Measurements from ENCODE around the gene WARS2. TPM values are rescaled to one million over a fixed set of nuclear protein-coding genes. Genes with fewer than 3 reads are reported as not detected.
A peak's percentile ranks its signal among the peaks of the same experiment; 100 is the strongest.

The WARS2 gene
- total and polyA plus RNA-seq, 2 of the 8 experiments (the other 6 are each of a cell fraction or from before 2014, with no cell fraction given): 4.3 to 12.9 TPM

DNA sequence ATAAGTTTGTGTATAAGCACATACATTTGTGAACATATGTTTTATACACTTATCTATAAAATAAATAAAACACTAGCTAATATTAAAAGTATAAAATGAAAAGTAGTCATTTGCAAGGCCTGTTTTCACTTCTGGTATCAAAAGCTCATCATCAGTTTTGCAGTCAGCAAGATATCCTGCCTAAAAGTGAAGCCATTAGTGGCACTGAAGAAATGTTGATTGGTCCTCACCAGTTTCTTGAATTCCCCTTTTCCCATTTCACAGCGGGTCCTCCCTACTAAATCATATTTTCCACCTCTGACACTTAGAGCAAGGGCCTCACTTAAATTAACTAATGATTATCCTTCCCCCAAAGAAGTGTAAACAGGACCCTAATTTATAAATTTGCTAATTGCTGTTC is 159.0 kb downstream of the WARS2 start:
- no peak overlapping the region for H3K4ac ChIP-seq (replicated peaks; ENCODE audit: insufficient read length, low read depth, low read length)
- ChIA-PET CTCF (ENCODE audit: partially characterized antibody) (interaction anchor here (1.7 to 2.4 kb wide), 2 partner anchors 25 to 27 kb away, joined by 4 to 9 read pairs; no protein-coding TSS in a partner anchor), POLR2A (ENCODE audit: partially characterized antibody) (no interaction called here)
- no peak for FAIRE-seq
- no peak overlapping the region for H2AK5ac ChIP-seq (ENCODE audit: low read depth, low read length)
- 18% methylated on average over 1 of the region's 1 CpG; no CpG with 5 or more reads in 1 of the 2 experiments for WGBS, 2 experiments (ENCODE audit: extremely low coverage in 1 of 2, insufficient coverage in 1 of 2, insufficient read length in 1 of 2, insufficient replicate concordance in 2 of 2, low coverage in 1 of 2, low lambda C conversion rate in 2 of 2, missing lambda C conversion rate in 1 of 2)
- H3K56ac ChIP-seq (replicated peaks; ENCODE audit: insufficient read length, low read depth, low read length): no peak overlapping the region
- H3K23ac ChIP-seq (ENCODE audit: insufficient read length): no peak overlapping the region
- no peak for DNase-seq (ENCODE audit: low read depth in 1 of 2, low spot score in 2 of 2)
- no peaks in the 10 kb centered on the region for H3K79me2 ChIP-seq (ENCODE audit: control insufficient read depth in 1 of 2, insufficient read depth in 2 of 2, low read length in 2 of 2)
- H3K18ac ChIP-seq (ENCODE audit: extremely low read depth, low read length): no peak overlapping the region
- no peak overlapping the region for H2BK12ac ChIP-seq (ENCODE audit: low read depth, low read length)
- H2BK120ac ChIP-seq (replicated peaks; ENCODE audit: low read depth, low read length): no peak overlapping the region
- H4K91ac ChIP-seq (replicated peaks; ENCODE audit: insufficient read length, low read length): no peak overlapping the region
- H3K36me3 ChIP-seq (ENCODE audit: control insufficient read depth in 2 of 4, insufficient read depth in 4 of 4, low read length in 3 of 4): peaks cover 0 to 2% (median 0%) of the 10 kb centered on the region in 4 experiments; a peak in 1 of 8 replicates
- no peak overlapping the region for H2BK5ac ChIP-seq (ENCODE audit: low read depth, low read length)
- peaks cover 3 to 12% (median 8%) of the 10 kb centered on the region in 4 experiments for H3K4me1 ChIP-seq (replicated peaks in 1 of 4; ENCODE audit: control insufficient read depth in 3 of 4, insufficient read depth in 4 of 4, low read length in 3 of 4)
- no peak overlapping the region for H3K4me3 ChIP-seq (ENCODE audit: extremely low read depth in 1 of 4, insufficient read depth in 2 of 4, low read depth in 3 of 4, low read length in 4 of 4)
- no peak overlapping the region for H4K5ac ChIP-seq (ENCODE audit: insufficient read length, low read depth, low read length)
- peaks cover 0 to 3% of the 10 kb centered on the region in 2 experiments; a peak in 1 of 4 replicates for H3K9me3 ChIP-seq (ENCODE audit: insufficient read depth in 2 of 2, low read depth in 1 of 2, low read length in 1 of 2)
- H3K23me2 ChIP-seq (ENCODE audit: low read depth, low read length): peaks cover 5% of the 10 kb centered on the region; the same call in 1 of the 2 replicates
- H2BK20ac ChIP-seq (ENCODE audit: low read length): no peak overlapping the region
- peaks cover 82 to 94% (median 88%) of the 10 kb centered on the region in 4 experiments for H3K27me3 ChIP-seq (replicated peaks in 1 of 4; ENCODE audit: control insufficient read depth in 3 of 4, extremely low read depth in 1 of 4, insufficient read depth in 3 of 4, low read length in 3 of 4)
- H4K20me1 ChIP-seq (replicated peaks in 1 of 2; ENCODE audit: control insufficient read depth in 1 of 2, insufficient read depth in 2 of 2, low read length in 2 of 2): peaks cover 4 to 16% of the 10 kb centered on the region in 2 experiments
- no peak overlapping the region for H3K14ac ChIP-seq (ENCODE audit: insufficient read length)
- H3K79me1 ChIP-seq (ENCODE audit: low read depth, low read length): no peaks in the 10 kb centered on the region
- no peak overlapping the region for H2AFZ ChIP-seq (ENCODE audit: low read length)
- TF ChIP-seq FOSL1 (IDR thresholded peaks at IDR 0.05; ENCODE audit: insufficient read depth, low read depth, low read length) (no peak), SUZ12 (IDR thresholded peaks at IDR 0.05; ENCODE audit: low read length) (0 out of 2 replicates have a peak, but pooled peaks have one; percentile 2), EP300 (IDR thresholded peaks at IDR 0.05; ENCODE audit: borderline replicate concordance in 1 of 2, low read depth in 2 of 2, low read length in 2 of 2) (no peak), GTF2F1 (IDR thresholded peaks at IDR 0.05; ENCODE audit: borderline replicate concordance, low read depth, low read length) (no peak)
- no peak overlapping the region for H2BK15ac ChIP-seq (ENCODE audit: low read length)
- H4K8ac ChIP-seq (ENCODE audit: extremely low read depth, insufficient read depth, low read length): no peak overlapping the region
- H3K9ac ChIP-seq (replicated peaks in 1 of 4; ENCODE audit: extremely low read depth in 1 of 4, low read depth in 3 of 4, low read length in 3 of 4): no peak overlapping the region
- H3K27ac ChIP-seq (ENCODE audit: low read depth, low read length): no peak overlapping the region
- no peak overlapping the region for H3K4me2 ChIP-seq (ENCODE audit: insufficient read depth in 1 of 2, low read depth in 2 of 2, low read length in 2 of 2)

All from H1 (cell line).